COLO668 (cell line): Measurements from ENCODE around the gene MTCL1.
"Not testable (repeated sequence)": the region's sequence is repeated elsewhere in the genome, so short reads cannot be mapped to it uniquely, and the experiment has no call there.

Experiments
- DNase-seq: peaks from one replicate; lab custom pipeline; 2025; ENCODE audit not compliant: unreplicated experiment; lab: John Stamatoyannopoulos, UW

Gene MTCL1

GRCh38 chr18:8741532-8741931 lies 36.2 kb downstream of the MTCL1 start:
- no peak for DNase-seq

- DNase-seq: no peak
Measured at GRCh38 chr18:8742387-8743361, 37.3 kb downstream of the MTCL1 start.

- no peak for DNase-seq
Measured at GRCh38 chr18:8744038-8744437, 38.7 kb downstream of the MTCL1 start.

GRCh38 chr18:8744656-8745055 lies 39.3 kb downstream of the MTCL1 start:
- no peak for DNase-seq

GRCh38 chr18:8745355-8746014 lies 40.1 kb downstream of the MTCL1 start:
- no peak for DNase-seq

- DNase-seq: no peak
Measured at GRCh38 chr18:8747440-8747937, 42.1 kb downstream of the MTCL1 start.

GRCh38 chr18:8749492-8749891 lies 44.1 kb downstream of the MTCL1 start:
- DNase-seq: no peak

- no peak for DNase-seq
Measured at GRCh38 chr18:8750954-8751415, 45.6 kb downstream of the MTCL1 start.

- DNase-seq: no peak
Measured at GRCh38 chr18:8751692-8752091, 46.3 kb downstream of the MTCL1 start.

GRCh38 chr18:8752329-8752728 lies 47.0 kb downstream of the MTCL1 start:
- DNase-seq: no peak

GRCh38 chr18:8754995-8755960 lies 49.9 kb downstream of the MTCL1 start:
- DNase-seq: no peak

- DNase-seq: no peak
Measured at GRCh38 chr18:8756571-8756970, 51.2 kb downstream of the MTCL1 start.

- no peak for DNase-seq
Measured at GRCh38 chr18:8757396-8757997, 52.1 kb downstream of the MTCL1 start.

GRCh38 chr18:8758466-8758865 lies 53.1 kb downstream of the MTCL1 start:
- DNase-seq: no peak

GRCh38 chr18:8760984-8761383 lies 55.6 kb downstream of the MTCL1 start:
- no peak for DNase-seq

GRCh38 chr18:8761535-8761934 lies 56.2 kb downstream of the MTCL1 start:
- DNase-seq: not testable (repeated sequence)

- DNase-seq: no peak
Measured at GRCh38 chr18:8762968-8763367, 57.6 kb downstream of the MTCL1 start.

- no peak for DNase-seq
Measured at GRCh38 chr18:8763611-8764010, 58.3 kb downstream of the MTCL1 start.

- DNase-seq: no peak
Measured at GRCh38 chr18:8765783-8766463, 60.6 kb downstream of the MTCL1 start.
